GM19455 (cell line): Measurements from ENCODE around the gene MAP3K4.
"Not testable (repeated sequence)": the region's sequence is repeated elsewhere in the genome, so short reads cannot be mapped to it uniquely, and the experiment has no call there.

Experiments
- ATAC-seq: cut with Tn5 transposase; IDR thresholded peaks from one replicate; pipeline ENCODE4 v1.9.1; 2021; ENCODE audit not compliant: unreplicated experiment

MAP3K4 gene

DNA sequence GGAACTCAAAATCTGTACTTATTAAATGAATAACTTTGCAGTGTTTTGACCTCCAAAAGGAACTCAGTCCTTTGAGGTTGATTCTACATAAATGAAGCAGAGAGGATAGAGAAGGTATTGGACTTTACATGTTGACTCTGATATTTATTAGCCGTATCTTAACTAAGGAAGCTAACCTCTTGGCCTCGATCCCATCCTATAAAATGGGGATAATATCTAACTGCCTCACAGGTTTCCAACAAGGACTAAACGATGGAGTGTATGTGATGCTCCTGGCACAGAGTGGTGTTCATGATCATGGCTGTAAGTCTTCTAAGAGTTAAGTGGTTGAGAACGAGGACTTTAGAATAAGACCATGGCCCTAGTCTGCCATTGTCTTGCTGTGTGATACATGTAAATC is 24.2 kb upstream of the MAP3K4 start:
- no peak for ATAC-seq

DNA sequence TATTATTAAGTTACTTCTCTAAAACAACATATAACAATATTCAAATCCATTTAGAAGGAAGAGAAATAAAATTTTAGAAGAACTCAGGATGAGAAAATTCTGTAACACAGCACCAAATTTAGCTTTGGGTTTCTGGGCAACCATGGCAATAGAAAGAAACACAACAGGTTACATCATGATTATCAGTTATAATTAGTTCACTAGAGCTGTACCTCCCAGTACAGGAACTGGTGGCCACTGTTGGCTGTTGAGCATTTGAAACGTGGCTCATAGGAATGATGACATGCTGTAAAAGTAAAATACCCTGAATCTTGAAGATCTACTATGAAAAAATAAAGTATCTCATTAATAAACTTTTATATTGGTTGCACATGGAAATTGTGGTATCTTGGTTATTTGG is 23.7 kb upstream of the MAP3K4 start:
- no peak for ATAC-seq

DNA sequence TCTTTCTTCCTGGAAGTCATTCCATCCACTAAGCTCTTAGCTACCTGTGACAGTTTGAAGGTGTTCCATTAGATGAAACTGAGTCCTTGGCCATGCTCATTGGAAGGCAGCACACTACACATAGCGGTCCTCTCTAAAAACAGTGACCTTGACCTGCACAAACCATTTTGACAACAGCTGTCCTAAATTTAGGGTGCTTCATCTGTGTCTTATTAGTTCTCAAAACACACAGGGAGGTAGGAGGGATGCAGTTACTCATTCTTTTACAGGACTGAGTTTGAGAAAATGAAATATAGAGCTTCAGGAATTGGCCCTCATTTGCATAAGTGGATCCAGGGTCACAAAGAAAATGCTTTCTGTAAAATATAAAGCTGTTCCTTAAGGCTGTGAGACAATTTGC is 20.4 kb upstream of the MAP3K4 start:
- no peak for ATAC-seq

DNA sequence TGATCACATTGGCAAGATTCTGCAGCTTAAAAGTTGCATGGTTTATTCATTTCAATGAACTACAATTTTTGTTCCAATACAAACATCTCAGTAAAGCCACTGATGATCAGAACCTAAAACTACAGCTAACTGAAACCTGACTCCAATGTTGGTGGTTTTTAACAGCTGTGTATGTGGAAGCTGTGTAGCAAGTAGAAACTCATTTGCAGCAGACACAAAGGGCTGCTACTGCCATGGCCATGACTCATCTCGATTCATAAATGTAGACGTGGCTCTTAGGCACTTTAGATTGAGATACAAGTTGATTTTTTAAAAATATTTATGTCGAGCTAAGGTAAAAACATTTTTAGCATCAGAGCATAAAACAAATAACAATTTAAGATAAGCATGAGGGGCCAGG is 19.5 kb upstream of the MAP3K4 start:
- peak; percentile 58 for ATAC-seq

DNA sequence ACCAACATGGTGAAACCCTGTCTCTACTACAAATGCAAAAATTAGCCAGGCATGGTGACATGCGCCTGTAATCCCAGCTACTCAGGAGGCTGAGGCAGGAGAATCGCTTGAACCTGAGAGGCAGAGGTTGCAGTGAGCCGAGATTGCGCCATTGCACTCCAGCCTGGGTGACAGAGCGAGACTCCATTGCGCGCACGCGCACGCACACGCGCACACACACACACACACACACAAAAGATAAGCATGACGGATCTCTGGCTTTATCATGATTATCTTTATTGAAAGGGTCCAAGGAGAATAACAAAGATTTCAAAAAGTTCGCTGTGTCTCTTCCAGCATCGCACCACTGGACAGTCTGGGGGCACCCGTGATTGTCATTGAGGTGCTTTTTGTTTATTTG is 19.0 kb upstream of the MAP3K4 start:
- ATAC-seq, result not testable (repeated sequence)

DNA sequence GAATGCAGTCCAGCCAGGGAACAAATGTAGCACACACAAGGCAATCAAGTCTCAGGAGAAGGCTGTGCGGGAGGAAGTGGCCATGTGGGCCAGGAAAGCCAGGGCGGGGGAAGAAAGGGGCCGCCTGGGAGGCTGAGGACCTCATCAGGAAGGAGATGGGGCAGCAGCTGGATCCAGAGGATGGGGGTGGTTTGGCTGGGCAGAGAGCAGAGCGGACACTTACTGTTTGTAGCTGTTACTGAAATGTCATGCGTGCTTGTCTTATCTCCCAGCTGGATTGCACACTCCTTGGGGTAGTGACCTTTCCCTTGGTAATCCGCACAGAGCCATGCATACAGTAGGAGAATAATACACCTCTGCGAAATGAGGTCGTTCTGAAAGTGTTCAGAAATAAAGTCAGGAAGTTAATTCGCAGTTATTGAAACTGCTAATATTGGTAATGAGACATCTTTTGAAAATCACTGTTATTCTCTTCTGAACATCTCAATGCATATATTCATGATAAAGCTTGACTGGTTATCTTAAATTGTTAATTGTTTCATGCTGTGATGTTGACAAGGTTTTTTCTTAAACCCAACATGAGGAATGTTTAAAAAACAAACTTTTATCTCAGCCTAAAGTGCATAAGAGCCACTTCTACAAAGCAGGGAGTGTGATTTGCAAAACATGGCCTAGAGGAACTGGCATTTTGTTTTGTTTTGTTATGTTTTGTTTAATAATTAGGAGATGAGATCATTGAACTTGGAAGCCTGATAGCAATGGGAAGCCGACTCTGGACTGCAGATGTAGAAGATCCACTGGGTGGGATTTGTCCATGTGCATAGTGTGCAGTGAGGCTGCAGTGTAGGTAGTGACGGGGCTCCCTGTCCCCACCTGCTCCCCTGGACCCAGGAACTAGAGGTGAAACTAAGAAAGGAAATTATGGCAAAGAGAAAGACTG is 18.0 kb upstream of the MAP3K4 start:
- no peak for ATAC-seq

DNA sequence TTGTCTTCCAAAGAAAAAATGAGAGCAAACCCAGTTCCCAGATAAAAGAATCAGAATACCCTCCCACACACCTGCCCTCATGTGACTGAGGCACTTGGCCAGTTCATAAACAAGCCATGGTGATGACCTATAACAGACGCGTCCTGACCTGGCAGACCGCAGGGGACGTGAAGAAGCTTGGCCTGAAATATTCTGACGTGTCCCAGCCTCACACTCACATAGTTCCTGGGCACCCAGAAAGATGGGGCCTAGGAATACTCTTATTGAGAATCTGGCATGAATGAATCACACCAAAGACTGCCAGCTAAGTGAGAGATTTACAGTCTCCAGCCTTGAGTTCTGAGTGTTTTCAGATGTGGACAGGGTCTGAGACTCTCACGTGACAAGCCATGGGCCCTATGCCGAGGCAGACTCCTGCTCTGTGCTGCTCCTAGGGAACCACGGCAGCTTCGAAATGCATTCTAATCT is 17.2 kb upstream of the MAP3K4 start:
- ATAC-seq, result no peak

DNA sequence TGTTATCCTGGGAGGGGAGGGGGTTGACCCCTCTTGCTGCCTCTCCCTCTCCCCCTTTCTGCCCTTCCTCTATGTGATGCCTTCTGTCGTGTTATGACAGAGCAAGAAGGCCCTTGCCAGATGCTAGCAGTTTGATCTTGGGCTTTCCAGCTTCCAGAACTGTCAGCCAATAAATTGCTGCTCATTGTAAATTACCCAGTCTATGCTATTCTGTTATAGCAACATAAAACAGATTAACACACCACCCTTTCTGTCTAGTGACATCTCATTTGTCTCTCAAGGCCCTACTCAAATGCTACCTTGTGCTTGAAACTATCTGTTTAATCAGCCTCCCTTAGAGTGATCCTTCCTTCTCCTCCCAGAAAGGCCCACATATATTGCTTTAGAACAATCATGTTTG is 16.4 kb upstream of the MAP3K4 start:
- ATAC-seq, result no peak

DNA sequence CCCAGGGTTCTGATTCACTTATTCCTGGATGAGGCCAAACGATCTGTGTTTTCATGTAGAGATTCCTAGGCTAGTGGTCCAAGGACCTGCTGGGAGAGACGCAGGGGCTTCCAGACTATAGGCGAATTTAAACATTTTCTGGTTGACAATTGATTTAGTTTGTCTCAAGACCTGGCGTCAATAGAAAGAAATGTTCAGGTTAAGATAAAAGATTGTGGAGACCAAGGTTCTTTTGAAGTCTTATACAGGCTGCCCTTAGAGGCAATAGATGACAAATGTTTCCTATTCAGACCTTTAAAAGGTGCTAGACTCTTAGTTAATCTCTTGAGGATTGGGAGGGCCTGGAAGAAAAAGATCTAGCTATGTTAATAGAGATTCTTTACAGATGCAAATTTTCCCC is 15.6 kb upstream of the MAP3K4 start:
- ATAC-seq, result not testable (repeated sequence)

DNA sequence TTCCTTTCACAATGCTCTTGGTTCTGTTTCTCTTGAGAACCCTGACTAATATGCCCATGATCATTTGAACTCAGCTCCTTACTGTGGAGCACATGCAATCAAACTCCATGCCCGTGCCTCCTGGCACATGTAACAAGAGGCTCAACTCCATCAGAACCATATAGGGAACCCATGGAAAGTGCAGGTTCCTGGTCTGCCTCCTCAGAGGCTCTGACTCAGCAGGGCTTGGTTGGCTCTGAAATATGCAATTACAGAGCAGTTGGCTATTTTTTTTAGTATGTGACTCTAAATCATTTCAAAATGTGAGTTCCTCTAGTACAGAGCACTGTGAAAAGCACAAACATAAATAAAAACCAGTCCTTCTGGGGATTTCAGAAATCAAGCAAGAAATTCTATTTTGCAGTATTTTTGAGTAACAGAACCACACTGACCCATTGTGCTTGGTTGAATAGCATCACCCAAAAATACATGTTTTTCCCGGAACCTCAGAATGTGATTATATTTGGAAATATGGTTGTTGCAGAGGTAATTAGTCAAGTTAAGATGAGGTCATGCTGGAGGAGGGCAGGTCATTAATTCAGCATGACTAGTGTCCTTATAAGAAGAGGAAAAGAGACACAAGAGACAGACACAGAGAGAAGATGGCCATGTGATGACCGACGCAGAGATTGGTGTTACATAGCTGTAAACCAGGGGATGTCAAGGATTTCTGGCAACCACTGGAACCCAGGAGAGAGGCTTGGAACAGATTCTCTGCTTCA is 13.2 kb upstream of the MAP3K4 start:
- no peak for ATAC-seq

DNA sequence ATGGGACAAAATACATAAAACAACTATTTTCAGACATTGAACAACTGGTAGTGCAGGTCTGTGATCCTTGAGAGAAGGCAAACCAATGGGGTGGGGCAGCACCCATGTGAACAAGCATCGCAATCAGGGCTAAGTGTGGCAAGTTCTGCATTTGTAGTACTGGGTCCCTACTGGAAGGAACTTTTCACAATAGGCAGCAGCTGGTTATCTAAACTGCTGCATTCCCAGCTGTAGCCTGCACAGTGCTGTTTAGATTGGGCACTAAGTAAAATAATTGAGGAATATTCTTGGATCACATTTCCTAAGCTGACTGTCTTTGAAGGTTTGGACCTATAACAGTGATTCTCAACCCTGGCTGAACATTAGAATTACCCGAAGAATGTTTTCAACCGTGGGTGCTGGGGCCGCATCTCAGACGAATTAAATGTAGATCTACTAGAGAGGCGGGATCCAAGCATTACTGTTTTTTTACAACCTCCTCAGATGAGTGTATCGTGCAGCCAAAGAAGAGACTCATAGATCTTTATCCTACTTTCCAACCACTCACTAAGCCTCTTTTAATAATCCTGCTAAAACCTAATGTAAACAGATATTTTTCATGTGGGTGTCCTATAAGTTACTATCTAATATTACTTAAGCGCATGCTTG is 12.4 kb upstream of the MAP3K4 start:
- no peak for ATAC-seq

DNA sequence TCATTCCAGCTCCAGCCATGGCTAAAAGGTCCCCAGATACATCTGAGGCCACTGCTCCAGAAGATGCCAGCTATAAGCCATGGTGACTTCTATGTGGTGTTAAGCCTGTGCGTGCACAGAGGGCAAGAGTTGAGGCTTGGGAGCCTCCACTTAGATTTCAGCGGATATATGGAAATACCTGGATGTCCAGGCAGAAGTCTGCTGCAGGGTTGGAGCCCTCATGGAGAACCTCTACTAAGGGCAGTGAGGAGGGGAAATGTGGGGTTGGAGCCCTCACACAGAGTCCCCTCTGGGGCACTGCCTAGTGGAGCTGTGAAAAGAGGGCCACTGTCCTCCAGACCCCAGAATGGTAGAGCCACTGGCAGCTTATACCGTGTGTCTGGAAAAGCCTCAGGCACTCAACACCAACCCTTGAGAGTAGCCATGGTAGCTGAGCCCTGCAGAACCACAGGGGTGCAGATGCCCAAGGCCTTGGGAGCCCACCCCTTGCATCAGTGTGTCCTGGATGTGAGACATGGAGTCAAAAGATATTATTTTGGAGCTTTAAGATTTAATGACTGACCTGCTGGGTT is 8.1 kb upstream of the MAP3K4 start:
- ATAC-seq, result not testable (repeated sequence)

DNA sequence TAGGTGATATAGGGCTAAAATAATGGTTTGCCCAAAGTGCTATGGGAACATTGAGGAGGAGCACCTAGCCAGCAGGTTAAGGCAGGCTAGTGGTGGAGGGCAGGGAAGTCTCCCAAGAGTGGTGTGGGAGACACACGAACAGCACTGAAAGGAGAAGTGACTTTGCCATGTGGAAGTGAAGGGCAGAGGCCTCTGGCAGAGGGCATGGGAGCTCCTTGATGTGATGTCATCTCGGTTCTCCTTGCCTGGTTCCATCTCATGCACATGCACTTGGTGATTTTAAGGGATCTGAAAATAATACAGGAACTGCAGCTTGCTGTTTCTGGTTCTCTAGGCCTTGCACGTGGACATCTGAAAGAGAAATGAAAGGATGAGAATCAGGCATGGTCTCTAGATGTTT is 4.7 kb upstream of the MAP3K4 start:
- no peak for ATAC-seq

DNA sequence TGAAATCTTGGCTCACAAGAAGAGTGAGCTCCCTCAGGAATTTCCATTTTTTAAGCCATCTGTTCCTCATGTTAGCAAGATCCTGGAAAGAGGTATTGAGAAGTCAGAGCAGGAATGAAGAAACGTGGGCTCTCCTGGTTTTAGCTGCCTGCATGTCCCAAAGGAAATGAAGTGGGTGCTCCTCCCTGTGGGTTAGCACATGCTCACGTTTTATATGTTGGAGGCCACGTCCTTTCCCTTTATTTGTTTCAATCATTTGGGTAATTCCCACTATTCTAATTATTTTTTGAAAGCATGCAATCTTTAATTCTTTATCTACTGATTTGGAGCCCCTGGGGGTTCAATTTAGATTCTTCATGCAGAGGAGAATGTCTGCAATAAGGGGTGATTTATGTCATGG is 4.3 kb upstream of the MAP3K4 start:
- no peak for ATAC-seq

DNA sequence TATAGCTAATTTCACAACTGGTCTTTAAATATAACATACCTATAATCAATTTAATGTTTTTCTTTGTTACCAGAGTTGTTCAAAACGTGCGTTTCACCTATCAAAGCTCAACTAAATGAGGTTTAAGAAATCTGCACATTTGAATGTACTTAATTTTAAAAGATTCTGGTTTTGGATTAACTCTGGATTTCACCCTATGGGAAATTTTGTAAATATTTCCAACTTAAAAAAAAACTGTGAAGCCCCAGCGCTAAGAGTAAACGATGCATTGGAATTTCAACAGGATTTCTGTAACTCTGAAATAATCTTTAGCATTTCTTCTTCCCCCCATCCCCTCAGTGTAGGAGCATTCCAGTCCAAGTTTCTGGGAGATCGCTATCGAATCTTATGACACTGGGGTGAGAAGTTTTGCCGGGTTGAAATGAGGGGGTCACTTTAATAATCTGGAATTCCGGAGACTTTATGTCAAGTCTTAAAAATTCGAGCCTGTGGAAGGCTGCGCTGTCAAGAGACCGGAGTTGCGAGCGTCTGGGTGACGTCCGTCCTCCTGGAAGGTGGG is 643 bp upstream of the MAP3K4 start:
- ATAC-seq, result no peak

DNA sequence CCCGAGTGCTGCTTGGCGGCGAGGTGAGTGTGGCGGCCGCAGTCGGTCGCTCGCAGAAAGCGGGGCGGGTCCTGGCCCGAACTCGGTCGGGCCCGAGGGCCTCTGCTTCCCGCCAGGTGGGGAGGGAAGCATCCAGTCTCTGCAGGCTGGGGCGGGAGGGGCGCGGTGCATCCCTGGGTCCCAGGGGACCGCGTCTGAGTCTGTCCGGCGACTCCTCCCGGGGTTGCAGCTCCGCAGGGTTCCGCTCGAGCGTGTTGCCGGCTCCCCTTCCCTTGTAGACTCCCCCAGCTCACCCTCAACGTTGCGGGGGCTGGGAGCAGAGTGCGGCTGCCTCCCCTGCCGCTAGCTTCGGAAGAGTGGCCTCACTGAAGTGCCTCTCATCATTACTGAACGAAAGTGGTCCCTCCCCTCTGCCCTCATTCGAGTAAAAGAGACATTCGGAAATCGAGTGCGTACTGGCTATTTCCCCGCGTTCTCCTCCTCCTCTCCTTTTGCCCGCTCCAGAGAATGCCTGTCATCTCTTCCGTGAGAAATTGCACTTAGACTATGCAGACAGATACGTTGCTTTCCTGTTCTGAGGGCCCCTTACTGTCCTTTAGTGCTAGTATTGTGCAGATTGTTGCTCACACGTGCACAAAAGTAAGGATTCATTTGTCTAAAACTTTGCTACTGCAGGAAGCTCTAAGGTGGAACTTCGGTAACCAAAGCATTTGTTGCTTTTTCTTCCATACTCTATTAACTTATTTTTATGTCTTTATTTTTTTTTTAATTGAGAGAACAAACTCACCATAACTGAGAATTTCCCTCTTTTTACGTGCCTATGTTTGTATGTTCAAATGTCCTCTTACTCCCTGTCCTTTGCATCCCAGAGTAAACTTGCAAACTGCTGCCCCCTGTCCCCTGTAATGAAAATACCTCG is 751 bp downstream of the MAP3K4 start:
- peak; percentile 55 for ATAC-seq

DNA sequence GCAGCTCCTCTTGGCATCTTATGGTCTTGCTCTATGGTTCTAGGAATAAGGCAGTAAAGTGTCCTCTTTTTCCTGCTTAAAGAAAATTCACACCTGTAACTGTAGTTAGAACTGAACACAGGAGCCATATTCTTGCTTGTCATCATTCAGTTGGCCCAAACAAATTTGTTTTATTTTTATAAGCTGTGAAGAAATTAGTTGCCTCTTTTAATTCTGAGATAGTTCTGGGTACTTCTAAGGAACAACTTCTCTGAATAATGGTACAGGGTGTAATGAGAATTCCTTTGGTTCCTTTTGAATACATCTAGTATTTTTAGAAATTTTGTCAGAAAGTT is 1.4 kb downstream of the MAP3K4 start:
- ATAC-seq, result no peak

DNA sequence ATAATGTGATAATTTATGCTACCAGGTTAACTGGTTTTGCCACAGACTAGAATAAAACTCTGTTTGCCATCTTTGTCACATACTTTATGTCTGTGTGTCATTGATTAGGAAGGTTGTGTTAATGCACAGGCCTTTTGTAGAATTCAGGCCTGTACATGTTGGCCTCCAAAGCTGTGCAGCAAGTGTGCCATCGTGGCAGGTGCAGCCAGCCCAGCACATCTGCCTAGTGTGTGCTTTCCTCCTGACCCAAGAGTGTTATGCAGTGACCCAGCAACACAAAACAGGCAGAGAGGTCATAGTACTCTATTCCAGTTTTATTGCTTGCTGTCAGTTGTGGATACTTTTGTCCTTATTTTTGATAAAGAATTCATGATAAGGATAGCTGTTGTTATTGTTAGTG is 3.7 kb downstream of the MAP3K4 start:
- ATAC-seq, result no peak

DNA sequence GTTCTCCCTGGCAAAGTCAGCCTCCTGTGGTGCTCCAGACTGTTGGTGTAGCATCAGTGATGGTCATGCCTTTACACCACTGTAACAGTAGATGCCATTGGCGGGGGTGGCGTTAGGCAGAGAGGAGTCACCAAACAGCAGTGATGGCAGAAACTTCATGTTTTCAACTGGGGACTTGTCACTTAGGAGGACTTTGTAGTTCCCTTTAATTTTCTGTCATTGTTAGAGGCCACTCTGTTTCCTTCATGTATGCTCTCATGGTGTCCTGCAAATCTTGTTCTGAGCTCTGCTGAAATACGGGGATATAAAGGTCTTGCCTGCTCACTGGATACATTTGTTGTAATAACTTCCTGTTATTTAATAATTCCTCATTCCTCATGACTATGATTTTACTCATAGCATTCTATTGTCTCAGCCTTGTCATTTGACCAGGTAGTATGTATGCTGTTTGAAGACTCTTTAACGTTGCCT is 4.6 kb downstream of the MAP3K4 start:
- no peak for ATAC-seq

DNA sequence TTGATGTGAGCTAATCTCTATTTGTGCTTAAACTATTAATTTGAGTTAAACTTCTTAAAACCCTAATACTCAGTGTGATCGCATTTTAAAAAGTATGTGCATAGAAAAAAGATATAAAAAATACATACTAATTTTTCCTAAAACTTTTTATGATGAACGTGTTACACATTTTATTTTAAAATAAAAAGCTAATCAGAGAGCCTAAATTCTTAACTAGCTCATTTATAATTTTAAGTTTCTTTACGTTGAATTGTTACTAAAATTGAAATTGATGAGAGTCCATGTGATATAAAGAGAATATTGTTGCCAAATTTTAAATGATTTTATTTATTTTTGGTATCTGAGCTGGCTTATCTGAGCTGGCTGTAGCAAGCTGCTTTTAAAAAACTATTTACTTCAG is 6.6 kb downstream of the MAP3K4 start:
- ATAC-seq, result no peak
